Mesenteric fat pad (tissue), 1 donor: ENCODE measurements around the gene JAGN1. TPM values are rescaled to one million over a fixed set of nuclear protein-coding genes. Genes with fewer than 3 reads are reported as not detected.
"Not testable (repeated sequence)": the region's sequence is repeated elsewhere in the genome, so short reads cannot be mapped to it uniquely, and the experiment has no call there.

ENCODE experiments used
- DNase-seq: peaks from one replicate; pipeline ENCODE4 v3.0.0-alpha.2; 2020; ENCODE audit warnings: low spot score
- total RNA-seq: library from RNA; stranded (reverse); fragmentation: NEBNext Ultra II Directional; extraction: Animal tissue kit (Norgen Biotek cat#: 25700); gene quantifications from one replicate; pipeline ENCODE4 v1.2.1, GENCODE V29; 2021
- donor health status: DM: yes; HTN: yes; CAD: no.

Gene JAGN1
- total RNA-seq, 1 donor from 2014 or later = 49.8 TPM

DNA sequence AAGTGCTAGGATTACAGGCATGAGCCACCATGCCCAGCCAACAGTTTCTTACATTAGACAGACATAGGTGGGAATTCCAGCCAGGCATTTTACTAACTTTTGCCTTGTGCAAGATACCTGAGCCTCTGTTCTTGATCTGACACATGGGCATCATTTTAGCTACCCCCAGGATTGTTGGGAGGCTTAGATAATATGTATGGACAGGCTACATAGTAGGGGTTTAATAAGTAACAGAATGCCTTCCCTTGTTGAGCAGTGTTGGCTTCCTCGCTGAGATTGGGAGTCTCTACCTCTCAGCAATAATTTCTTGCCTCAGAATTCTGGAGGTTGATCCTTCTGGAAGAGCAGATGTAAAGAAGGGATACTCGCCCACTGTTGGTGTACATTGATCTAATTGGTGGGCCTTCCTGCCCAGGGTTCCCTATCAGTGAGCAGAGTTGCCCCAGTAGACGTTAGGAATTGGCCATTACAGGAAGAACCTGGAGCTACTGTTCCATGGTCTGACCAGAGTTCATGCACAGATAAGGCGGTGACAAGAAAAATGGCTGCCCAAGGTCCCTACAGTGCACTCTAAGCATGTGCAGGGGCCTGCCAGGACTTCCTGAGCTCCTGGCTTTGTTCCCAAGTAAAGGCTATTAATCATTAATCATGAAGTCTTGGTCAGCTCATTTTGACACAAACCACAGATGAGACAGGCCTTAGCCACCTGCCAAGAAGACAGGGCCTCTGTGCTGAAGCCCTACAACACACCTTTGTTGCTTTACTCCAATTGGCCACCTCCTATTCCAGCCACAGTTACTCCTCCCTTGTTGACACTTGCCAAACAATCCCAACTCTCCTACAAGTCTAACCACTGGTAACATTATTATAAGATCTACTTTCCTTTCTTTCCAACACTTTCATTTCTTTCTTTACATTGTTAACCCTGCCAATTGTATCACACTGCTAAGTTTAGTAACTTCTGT is 7.3 kb downstream of the JAGN1 start:
- no peak for DNase-seq

- no peak for DNase-seq
Measured at GRCh38 chr3:9898467-9899241, 8.2 kb downstream of the JAGN1 start.

GRCh38 chr3:9899289-9899791 is 8.9 kb downstream of the JAGN1 start:
- no peak for DNase-seq

GRCh38 chr3:9900965-9901415 is 10.6 kb downstream of the JAGN1 start:
- DNase-seq = not testable (repeated sequence)

GRCh38 chr3:9901967-9902366 is 11.6 kb downstream of the JAGN1 start:
- DNase-seq = no peak

DNA sequence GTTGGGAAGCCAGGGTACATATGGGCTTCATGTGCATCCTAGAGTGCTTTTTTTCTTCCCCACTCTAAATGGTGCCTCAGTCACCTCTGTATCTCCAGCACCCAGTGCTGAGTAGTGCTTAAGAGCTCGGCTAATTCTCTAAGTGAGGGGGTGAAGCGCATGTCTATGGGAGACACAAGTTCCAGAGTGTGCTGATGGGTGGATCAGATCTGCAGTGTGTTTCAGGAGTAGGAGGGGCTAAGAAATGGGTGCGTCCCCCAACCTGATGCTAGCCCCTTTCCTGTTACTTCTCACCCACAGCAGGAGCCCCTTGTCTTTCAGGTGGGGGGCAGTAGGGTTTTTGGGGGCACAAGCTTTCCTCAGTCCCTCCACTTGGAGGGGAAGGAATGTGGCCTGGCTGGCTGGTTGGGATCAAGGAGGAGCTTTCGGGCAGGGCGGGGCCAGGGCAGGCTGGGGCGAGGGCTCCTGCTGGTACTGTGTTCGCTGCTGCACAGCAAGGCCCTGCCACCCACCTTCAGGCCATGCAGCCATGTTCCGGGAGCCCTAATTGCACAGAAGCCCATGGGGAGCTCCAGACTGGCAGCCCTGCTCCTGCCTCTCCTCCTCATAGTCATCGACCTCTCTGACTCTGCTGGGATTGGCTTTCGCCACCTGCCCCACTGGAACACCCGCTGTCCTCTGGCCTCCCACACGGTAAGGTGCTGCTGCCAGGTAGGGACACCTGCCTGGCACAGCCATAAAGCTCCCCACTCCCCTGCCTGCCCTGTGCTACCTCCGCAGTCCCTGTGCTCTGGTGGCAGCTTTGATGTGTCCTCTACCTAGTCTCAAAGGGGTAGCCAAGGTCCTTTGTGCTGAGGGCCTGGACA is 12.2 kb downstream of the JAGN1 start, which contains the start of gene IL17RE:
TSS of gene IL17RE (plus strand) at position 477 of the 866 bp plus-strand sequence. CDS start at position 562, 85 bp downstream.
- no peak for DNase-seq

DNA sequence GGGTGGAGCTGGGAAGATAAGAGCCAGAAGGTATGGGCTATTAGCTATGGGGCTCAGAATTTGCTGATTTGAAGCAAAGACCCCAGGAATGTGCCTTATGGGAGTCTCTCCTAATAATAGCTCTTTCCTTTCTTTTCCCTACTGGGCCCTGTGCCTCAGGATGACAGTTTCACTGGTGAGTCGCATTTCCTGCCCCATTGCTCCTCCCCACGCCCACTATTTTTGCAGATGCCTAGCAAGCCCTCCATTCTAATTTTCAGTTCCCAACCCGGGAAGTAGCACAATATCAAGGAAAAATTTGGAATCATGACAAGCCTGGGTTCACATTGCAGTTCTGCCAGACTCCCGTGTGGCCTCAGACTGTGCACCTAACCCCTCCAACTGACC is 12.8 kb downstream of the JAGN1 start:
- DNase-seq = no peak

GRCh38 chr3:9903904-9904303 is 13.5 kb downstream of the JAGN1 start:
- DNase-seq = no peak

- DNase-seq = no peak
Measured at GRCh38 chr3:9906480-9906879, 16.1 kb downstream of the JAGN1 start.

DNA sequence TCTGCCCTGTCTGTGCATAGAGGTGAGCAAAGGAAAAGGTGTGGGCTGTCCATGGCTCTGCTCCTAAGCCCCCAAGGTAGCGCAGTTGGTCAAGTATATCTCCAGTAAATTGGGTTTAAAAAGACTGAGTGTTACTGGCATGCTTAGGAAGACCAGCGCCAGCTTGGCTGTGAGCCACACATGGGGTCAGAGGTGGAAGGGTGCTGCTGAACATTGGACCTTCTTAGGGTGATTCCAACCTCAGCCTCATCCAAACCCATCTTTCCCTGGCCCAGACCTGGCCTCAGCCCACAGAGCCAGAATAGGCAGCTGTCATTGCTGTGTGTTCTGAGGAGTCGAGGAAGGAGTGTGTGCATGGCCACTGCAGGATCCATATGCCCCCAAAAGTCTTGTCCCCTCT is 17.9 kb downstream of the JAGN1 start:
- no peak for DNase-seq

- no peak for DNase-seq
Measured at GRCh38 chr3:9909221-9910013, 19.0 kb downstream of the JAGN1 start.

DNA sequence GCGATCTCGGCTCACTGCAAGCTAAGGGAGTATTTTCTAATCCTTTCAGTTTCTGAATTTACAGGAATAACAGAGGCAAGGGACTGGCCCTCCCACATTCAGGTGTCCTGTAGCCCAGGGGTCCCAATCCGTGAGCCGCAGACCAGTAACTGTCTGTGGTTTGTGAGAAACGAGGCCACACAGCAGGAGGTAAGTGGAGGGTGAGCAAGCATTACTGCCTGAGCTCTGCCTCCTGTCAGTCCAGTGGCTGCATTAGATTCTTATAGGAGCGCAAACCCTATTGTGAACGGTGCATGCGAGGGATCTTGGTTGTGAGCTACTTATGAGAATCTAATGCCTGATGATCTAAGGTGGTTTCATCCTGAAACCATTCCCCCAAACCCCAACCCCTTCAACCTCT is 21.5 kb downstream of the JAGN1 start:
- DNase-seq = no peak

GRCh38 chr3:9912294-9912935 is 22.0 kb downstream of the JAGN1 start:
- DNase-seq = no peak

DNA sequence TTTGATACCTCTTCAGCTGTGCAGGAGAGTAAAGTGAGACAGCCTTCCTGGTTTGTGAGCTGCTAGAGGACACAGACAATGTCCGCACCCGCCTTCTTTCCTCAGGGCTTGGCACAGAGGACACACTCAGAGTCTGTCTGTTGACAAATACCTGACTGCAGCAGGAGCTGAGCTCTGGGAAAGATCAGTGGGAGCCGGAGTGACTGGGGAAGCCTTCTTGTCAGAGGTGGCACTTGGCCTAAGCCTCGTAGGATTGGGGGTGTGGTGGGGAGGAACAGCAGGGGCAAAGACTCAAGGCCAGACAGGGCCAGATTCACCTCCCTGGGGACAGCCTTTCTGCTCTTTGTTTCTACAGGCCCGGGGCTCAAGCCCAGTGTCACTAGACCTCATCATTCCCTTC is 23.2 kb downstream of the JAGN1 start:
- DNase-seq = no peak

DNA sequence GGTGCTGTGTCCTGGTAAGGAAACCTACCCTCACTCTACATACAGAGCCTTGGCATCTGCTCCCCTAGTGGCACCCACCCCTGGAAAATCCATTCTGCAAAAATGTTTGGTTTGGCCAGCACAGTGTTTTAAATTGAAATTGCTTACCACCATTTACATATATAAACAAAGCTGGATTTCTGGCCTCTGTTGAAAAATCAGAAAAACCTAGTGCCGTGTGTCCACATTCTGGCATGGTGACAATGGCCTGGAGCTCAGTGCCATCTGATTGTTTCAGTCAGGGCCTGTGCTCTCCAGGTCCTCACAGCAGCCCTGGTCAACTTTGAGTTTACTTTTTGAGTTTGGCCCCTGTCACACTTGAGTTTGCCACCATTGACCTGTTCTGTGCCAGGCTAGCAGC is 23.6 kb downstream of the JAGN1 start:
- DNase-seq = no peak

DNA sequence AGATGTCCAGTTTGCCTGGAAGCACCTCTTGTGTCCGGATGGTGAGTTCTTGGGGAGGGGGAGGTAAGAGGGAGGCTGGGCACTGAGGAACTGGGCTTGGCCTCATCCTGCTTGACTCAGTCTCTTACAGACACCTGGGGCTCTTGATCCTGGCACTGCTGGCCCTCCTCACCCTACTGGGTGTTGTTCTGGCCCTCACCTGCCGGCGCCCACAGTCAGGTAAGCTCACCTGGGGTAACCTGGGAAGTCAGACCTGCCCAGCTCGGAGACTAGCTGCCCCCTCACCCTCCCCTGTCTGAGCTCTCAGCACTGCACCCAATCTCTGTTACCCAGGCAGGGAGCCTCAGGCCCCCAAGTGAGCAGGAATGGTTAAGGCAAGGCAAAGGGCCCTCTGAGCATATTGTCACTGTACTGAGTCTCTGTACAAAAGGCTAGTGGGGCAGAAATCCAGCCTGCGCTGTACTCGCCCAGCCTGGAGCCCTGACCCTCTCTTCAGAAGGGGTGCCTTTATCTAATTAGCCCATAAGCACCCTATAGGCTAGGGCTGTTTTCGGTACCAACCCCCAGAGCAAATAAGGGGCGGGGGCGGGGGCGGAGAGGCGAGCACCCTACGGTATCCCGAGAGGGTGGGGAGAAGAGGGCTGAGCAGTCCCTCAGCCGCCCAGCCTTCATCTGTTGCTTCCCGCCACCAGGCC is 24.3 kb downstream of the JAGN1 start:
- DNase-seq = no peak

- DNase-seq = peak; percentile 92
Measured at GRCh38 chr3:9915254-9916141, 25.1 kb downstream of the JAGN1 start.

GRCh38 chr3:9916346-9916733 is 25.9 kb downstream of the JAGN1 start:
- no peak for DNase-seq
